PFSK-1 (cell line): Measurements from ENCODE around the gene ABHD4.

Experiments
- SIN3A ChIP-seq: IDR thresholded peaks from 2 replicates; pipeline ENCODE4 v1.6.1; 2012; ENCODE audit warnings: mild to moderate bottlenecking, low read length, moderate library complexity, borderline replicate concordance; ENCODE audit not compliant: insufficient read depth
- TF ChIP-seq, protein P1 (sequence below), 2 experiments: IDR thresholded peaks; 2 replicates each; pipeline versions ENCODE4 v1.6.1 to v1.8.0; 2011 to 2012; ENCODE audit warnings: low read depth in 2 of 2, low read length in 2 of 2, control low read depth in 1 of 2, inconsistent platforms in 1 of 2, mild to moderate bottlenecking in 1 of 2, moderate library complexity in 1 of 2; ENCODE audit not compliant: insufficient read depth in 1 of 2

DNA sequence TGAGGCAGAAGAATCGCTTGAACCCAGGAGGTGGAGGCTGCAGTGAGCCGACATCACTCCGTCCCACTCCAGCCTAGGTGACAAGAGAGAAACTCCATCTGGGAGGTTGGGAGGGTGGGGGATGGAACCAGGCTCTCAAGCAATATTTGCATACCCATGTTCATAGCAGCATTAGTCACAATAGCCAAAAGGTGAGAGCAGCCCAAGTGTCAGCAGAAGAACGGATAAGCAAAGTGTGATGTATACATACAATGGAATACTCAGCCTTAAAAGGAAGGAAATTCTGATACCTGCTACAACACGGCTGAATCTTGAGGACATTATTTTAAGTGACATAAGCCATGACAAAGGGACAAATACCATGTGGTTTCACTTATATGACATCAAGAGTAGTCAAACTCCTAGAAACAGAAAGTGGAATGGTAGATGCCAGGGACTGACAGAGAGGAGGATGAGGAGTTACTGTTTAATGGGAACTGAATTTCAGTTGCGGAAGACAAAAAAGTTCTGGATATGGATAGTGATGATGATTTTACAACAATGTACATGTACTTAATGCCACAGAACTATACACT lies 20.7 kb upstream of the ABHD4 start:
- TF ChIP-seq, protein P1, sequence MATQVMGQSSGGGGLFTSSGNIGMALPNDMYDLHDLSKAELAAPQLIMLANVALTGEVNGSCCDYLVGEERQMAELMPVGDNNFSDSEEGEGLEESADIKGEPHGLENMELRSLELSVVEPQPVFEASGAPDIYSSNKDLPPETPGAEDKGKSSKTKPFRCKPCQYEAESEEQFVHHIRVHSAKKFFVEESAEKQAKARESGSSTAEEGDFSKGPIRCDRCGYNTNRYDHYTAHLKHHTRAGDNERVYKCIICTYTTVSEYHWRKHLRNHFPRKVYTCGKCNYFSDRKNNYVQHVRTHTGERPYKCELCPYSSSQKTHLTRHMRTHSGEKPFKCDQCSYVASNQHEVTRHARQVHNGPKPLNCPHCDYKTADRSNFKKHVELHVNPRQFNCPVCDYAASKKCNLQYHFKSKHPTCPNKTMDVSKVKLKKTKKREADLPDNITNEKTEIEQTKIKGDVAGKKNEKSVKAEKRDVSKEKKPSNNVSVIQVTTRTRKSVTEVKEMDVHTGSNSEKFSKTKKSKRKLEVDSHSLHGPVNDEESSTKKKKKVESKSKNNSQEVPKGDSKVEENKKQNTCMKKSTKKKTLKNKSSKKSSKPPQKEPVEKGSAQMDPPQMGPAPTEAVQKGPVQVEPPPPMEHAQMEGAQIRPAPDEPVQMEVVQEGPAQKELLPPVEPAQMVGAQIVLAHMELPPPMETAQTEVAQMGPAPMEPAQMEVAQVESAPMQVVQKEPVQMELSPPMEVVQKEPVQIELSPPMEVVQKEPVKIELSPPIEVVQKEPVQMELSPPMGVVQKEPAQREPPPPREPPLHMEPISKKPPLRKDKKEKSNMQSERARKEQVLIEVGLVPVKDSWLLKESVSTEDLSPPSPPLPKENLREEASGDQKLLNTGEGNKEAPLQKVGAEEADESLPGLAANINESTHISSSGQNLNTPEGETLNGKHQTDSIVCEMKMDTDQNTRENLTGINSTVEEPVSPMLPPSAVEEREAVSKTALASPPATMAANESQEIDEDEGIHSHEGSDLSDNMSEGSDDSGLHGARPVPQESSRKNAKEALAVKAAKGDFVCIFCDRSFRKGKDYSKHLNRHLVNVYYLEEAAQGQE (IDR thresholded peaks at IDR 0.05; ENCODE audit: insufficient read depth in 1 of 2, low read depth in 2 of 2, low read length in 2 of 2), result no peak
- no peak for TF ChIP-seq SIN3A
